Measurements from ENCODE around the gene MAGIX. TPM values are rescaled to one million over a fixed set of nuclear protein-coding genes. Genes with fewer than 3 reads are reported as not detected.

MAGIX gene
- total and polyA plus RNA-seq, 2 experiments from 2014 or later: 3.2 to 6.8 TPM

GRCh38 chrX:49164589-49165360 lies 2.2 kb downstream of the MAGIX start:
- peak overlapping the region; percentile 86 for H3K27ac ChIP-seq
- no peaks in the 10 kb centered on the region for H3K27me3 ChIP-seq
- TF ChIP-seq CTCF (IDR thresholded peaks at IDR 0.05; ENCODE audit: low read depth, low read length): no peak
- no peaks in the 10 kb centered on the region for H3K36me3 ChIP-seq
- H3K4me1 ChIP-seq (ENCODE audit: low read depth): peaks cover 11% of the 10 kb centered on the region
- H3K9me3 ChIP-seq (ENCODE audit: low read depth): no peaks in the 10 kb centered on the region
- no peak for DNase-seq (ENCODE audit: low read depth in 1 of 2, low spot score in 1 of 2)
- H3K4me3 ChIP-seq: no peak overlapping the region

GRCh38 chrX:49165901-49166881 lies 3.6 kb downstream of the MAGIX start:
- Histone ChIP-seq H3K4me3 (no peak overlapping the region), H3K27ac (peak overlapping the region; percentile 79), H3K4me1 (ENCODE audit: low read depth) (peaks cover 11% of the 10 kb centered on the region), H3K9me3 (ENCODE audit: low read depth) (no peaks in the 10 kb centered on the region), H3K27me3 (no peaks in the 10 kb centered on the region), H3K36me3 (no peaks in the 10 kb centered on the region)
- TF ChIP-seq CTCF (IDR thresholded peaks at IDR 0.05; ENCODE audit: low read depth, low read length): no peak
- DNase-seq (ENCODE audit: low read depth in 1 of 2, low spot score in 1 of 2): peak; percentile 76 to 84

GRCh38 chrX:49166914-49167739 lies 4.6 kb downstream of the MAGIX start:
- H3K4me3 ChIP-seq: no peak overlapping the region
- H3K27me3 ChIP-seq: no peaks in the 10 kb centered on the region
- no peak for TF ChIP-seq CTCF (IDR thresholded peaks at IDR 0.05; ENCODE audit: low read depth, low read length)
- H3K9me3 ChIP-seq (ENCODE audit: low read depth): no peaks in the 10 kb centered on the region
- peaks cover 11% of the 10 kb centered on the region for H3K4me1 ChIP-seq (ENCODE audit: low read depth)
- DNase-seq (ENCODE audit: low read depth in 1 of 2, low spot score in 1 of 2): peak; percentile 53 to 87
- peak overlapping the region; percentile 79 for H3K27ac ChIP-seq
- no peaks in the 10 kb centered on the region for H3K36me3 ChIP-seq

GRCh38 chrX:49167740-49168108 lies 5.2 kb downstream of the MAGIX start:
- H3K27me3 ChIP-seq: no peaks in the 10 kb centered on the region

More at GRCh38 chrX:49167740-49168108, 5.2 kb downstream of the MAGIX start:
- peaks cover 11% of the 10 kb centered on the region for H3K4me1 ChIP-seq (ENCODE audit: low read depth)
- H3K27ac ChIP-seq: peak overlapping the region; percentile 79
- no peak for TF ChIP-seq CTCF (IDR thresholded peaks at IDR 0.05; ENCODE audit: low read depth, low read length)
- H3K36me3 ChIP-seq: no peaks in the 10 kb centered on the region
- DNase-seq (ENCODE audit: low read depth in 1 of 2, low spot score in 1 of 2): no peak
- H3K9me3 ChIP-seq (ENCODE audit: low read depth): no peaks in the 10 kb centered on the region
- no peak overlapping the region for H3K4me3 ChIP-seq
